Stimulated activated CD8-positive, alpha-beta memory T cell treated with anti-CD3 and anti-CD28 coated beads, Interleukin-12 subunit alpha, Interleukin-12 subunit beta, amount 100 ng/mL, for 4 hours (primary cell): ENCODE data around the gene KCNQ1OT1.

Source experiments
- DNase-seq: peaks from one replicate; pipeline ENCODE4 v3.0.0-alpha.2; 2020; ENCODE audit warnings: low read depth

Gene KCNQ1OT1

DNA sequence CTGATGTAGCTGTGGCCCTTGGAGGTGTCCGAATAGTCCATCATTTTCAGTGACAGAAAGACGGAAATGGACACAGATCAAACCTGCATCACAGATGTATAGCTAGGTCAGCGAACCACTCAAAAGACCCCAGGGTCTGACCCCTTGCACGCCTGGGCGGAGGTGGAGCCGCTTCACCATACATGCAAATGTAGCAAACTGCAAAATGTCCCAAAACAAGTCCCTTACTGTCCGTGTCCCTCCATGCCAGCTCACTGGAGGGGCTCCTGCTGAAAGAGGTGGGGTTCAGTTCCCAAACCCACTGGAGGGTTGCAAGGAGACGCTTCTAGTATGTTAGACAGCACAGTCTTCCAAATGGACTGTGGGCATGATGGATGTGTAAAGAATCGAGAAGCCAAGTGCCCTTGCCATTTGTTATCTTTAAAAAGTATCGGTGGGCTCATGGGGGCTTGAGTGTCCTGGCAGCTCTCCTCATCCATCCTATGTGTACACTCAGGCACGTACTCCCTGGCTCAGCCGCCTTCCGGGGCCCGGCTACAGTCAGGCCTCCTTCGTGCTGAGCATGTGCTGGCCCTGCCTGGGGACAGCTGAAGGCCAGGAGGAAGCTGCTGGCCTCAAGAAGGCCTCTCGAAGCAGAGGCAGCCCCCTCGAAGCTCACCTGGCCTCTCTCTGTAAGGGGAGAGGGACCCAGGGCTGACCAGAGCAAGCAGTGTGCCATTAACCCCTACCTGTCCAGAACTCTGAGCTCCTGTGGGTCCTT is 20.2 kb upstream of the KCNQ1OT1 start:
- no peak for DNase-seq

DNA sequence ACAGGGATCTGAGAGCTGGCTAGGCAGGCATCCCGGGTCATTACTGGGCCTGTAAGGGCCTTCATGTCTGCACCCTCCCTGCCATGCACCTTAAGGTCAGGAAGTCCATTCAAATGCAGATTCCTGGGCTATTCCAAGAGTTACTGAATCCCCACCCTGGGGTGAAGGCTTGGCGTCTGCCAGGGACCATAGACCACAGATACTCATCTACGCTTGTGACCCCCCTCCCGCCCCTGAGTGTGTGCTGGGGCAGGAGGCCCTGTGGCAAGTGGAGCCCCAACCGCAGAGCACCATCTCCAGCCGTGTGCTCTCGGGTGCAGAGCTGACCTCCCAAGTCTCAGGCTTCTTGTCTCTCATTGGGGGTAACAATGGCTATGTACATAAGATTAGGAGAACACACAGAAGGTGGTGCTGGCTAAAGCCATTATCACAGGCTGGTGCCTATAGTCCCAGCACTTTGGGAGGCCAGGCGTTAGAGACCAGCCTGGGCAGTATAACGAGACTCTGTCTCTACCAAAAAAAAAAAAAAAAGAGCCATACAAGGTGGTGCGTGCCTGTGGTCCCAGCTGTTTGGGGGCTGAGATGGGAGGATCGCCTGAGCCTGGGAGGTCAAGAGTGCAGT is 19.1 kb upstream of the KCNQ1OT1 start:
- no peak for DNase-seq

DNA sequence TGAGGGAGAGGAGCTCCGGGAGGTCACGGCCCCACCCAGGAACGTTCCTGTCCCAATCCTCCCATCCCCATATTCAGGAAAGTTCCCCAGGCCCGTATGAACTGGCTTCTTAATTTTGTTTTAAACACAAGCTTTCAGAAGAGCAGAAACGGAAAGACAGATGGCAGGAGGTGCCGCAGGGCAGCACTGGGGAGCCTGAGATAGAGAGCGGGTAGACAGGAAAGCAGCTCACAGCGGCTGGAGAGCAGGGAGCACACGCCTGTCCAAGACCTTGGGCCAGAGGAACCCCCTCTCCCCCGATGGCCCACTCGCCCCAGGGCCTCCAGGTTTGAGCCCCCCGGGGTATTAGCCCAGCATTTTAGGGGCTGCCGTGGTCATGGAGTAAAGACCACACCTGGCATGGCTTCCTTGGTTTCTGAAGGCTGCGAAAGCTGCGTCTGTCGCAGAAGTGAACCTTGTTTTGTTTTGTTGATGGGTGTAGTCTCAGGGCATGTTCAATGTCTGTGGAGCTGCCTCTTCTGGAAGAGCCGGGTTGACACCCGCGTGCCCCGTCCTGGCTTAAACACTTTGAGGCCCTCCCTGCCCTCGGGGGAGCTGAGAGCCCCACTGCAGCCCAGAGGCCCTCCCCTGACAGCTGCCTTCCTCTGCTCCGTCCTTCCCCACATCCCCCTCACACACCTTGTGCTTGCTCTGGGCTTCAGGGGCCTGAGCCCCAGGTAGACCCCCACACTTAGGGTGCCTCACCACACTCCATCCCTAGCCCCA is 17.9 kb upstream of the KCNQ1OT1 start:
- no peak for DNase-seq

DNA sequence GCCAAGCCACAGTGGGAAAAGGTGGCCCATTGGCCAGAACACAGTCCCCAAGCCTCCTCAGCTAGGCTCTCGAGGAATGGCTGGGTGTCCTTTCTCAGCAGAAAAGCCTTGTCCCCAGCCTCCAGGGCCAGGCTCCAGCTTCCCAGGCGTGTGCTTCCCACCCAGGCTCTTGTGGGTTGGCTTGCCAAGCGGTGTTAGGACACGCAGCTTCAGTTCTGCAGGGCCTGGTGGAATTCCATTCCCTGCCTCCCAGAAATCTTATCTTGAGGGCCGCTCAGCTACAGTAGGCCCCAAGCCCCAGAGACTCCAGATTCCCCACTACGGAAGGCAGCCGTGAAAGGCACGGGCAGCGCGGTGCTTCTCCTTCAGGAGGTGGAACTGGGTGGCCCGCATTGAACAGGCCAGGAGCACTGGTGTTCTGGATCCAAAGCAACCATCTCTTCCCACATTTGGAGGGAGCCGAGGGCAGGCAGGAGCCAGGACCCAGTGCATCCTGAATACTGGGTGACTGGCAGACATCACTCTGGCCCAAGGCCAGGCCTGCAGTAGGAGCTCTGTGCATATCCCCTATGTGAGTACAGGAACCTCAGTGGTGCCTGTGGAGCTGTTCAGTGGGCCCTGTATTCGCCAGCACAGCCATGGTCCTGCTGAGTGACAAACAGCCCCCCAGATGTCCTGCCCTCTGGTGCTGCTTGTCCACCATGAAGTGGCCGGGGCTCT is 16.7 kb upstream of the KCNQ1OT1 start:
- DNase-seq, result no peak

DNA sequence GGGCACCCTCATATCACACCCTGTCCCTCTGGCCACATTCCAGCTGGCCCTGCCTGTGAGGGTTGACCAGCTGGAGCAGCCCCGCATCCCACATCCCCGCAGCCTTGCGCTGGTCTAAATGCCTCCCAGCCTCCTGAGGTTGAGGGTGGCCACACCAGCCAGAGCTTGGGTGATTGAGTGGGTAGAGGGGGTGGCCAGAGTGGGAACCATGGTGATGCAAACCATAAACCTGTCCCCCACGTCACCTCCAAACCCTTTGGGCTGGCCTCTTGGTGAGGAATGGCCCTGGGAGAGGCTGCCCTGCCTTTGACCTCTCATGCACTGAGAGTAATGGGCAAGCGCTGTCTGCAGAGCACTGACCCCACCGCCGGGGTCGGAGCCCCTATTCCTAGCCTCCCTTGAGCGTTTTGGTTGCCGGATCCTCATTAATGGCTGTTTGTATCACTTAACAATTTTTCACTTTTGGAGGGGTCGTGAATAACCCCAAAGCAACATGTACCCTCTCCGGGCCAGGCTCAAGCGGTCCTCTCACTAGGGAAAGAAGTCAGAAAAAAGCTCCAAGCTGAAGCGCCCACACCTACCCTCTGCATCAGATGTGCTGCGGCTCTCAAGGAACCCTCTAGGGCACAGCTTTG is 16.0 kb upstream of the KCNQ1OT1 start:
- DNase-seq, result no peak

DNA sequence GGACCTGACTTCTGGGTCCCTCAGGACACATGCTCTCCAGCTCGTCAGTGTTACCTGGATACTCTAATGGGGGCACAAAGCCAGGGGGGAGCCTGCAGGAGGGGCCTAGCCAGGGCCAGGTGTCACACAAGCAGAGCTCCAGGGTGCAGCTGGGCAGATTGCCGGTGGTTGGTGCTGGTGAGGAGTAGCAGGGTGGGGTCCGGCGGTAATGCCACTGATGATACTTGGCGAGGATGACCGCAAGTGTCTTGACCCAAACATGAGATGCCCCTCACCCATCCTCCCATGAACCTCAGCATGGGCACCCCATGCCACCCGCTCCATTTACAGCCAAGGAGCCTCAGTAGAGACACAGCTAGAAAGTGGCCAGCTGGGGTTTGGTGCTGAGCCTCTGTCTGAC is 15.1 kb upstream of the KCNQ1OT1 start:
- no peak for DNase-seq

DNA sequence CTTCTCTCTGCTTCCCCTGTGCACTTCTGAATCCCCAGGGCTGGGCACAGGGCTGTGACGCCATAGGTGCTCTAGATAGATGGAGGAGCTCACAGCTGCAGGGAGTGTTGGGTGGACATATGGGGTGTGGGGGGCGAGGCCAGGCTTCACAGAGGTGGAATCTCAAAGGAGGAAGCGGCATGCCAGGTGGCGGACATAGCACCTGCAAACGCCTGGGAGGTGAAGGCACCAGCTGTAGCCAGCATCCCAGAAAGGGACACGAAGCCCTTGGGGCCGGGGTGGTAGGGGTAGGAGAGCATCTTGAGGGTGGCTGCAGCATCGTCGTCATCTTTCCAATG is 14.6 kb upstream of the KCNQ1OT1 start:
- DNase-seq, result no peak

DNA sequence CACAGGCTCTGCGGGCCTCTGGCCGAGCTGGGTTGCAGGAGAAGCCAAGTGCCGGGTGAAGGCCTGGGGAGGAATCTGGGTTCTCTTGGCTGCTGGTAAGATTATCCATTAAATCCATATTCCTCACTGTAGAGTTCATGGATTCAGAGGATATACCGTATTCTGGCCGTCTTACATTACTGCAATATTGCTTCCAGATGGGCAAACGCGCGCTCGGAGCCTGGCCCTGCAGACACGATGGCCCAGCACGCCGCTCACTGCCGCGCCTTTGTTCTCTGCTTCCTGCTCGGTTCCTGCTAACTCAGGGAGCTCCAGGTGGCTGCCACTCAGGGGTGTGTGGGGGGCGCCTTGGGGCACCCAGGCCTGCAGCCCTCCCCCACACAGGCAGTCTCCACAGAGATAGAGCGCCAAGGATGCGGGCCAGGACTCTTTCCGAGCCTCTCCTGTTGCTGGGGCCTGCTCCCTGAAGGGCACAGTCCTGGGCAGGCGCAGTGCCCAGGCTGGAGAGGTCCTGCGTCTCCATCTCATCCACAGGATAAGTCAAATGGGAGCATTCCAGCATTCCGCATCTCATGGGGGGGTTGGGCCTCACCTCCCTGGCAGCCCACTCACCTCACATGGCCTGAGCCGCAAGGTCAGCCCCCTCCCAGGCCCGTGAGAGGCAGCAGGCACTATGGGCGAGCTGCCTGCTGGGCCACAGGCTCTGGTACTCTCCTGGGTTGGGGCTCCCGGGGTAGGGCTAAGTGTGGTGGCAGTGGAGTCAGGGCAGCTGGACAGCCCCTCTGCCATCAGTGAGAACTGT is 14.1 kb upstream of the KCNQ1OT1 start:
- no peak for DNase-seq

DNA sequence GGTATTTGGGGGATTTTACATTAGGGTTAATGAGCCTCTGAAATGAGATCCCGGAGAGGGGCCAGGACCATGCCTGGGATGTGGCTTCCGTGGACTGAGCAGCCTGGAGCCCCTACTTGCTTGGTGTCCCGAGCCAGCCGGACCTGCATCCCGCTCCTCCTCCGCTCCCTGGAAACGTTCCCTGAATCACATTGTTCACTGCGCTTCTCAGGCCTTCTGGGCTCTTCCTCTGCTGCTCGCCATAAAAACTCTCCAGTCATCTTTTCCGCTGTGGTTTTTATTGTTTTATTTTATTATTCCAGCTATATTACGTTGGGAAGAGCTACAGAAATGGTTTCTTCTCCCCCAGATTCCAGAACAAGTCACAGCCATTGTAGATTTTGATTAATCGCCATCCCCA is 13.3 kb upstream of the KCNQ1OT1 start:
- DNase-seq, result no peak

DNA sequence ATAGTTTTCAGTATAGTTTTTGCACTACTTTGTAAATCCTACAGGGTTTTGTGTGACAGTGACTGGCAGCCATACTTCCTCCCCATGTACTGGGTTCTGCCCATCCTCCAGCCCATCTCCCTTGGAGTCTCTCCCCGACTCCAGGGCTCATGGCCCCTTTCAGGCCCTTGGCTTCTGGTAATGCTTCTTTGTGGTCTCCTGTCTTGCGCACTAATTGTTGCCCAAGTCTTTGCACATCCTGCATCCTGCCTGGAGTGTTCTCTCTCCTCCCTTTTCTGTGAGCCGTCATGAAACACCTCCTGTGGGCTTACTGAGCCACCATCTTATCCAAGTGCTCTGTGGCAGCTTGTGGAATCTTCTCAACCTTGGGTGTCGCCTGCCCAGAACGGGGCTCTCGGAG is 11.4 kb upstream of the KCNQ1OT1 start:
- no peak for DNase-seq

DNA sequence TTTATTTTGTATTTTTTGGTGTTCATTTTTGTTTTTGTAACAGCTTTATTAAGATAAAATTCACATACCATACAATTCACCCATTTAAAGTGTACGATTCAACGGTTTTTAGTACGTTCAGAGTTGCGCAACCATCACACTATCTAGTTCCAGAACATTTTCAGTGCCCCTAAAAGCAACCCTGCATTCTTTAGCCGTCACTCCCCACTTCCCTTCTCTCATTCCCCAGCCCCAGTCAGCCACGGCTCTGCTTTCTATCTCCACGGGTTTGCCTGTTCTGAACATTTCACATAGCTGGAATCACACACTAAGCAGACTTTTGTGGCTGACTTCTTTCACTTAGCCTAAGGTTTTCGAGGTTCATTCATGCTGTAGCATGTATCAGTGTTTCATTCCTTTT is 9.6 kb upstream of the KCNQ1OT1 start:
- no peak for DNase-seq

DNA sequence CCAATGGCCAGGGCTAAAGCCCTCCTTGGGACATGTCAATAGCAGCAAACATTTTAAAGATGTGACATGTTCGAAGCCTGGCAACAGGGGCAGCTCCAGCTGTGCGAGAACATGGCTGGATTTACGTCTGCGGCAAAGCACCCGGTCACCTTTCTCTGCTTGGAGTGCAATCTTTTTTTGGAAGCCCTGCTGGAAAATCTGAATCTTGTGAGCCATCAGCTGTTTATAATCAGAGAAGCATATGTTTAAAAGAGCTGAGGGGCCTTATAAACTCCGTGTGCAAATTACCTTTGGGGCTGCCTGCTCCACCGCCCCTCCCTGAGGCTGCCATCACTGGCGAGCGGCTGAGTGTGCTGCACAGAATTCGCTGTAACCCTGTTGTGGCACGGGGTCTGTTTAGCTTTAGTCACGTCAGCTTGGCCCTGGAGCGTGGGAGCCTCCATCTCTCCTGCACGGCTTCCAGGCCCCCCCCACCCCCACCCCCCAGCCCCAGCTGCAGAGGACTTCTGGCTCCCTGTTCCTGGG is 9.0 kb upstream of the KCNQ1OT1 start:
- DNase-seq, result no peak

DNA sequence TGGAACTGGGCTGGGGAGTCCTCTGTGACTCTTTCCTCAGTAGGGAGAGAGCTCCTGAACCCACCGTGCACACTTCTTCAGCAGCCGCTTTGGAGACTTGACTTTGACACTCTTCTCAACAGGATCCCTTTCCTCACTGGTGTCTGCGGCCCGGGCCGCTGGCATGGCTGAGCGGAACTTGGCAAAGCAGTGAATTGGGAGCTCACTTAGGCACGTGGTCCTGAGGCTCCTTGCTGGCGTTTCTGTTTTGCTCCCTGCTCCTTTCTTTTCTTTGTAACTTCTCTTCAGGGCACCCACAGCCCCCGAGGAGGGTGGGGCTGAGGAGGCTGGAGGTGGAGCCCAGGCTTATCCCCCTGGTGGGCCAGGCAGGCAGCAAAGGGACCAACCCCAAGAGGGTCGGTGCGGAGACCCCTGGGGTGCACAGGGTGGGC is 8.4 kb upstream of the KCNQ1OT1 start:
- no peak for DNase-seq

DNA sequence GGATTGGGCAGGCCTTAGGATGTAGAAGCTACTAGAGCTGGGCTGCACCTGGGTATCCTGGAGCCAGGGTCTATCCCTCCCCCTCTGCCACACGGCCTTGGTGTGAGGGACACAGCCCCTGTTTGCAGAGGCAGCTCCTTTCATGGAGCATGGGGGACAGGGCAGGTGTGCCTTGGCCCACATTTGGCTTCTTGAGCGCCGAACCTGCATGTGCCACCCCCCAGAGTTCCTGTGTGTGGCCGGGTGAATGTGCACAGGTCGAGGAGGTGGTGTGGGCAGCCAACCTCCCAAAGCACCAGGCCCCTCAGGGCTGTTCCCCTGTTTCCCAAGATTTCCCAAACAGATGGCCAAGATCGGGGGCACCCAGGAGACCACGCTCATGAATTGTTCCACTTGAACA is 7.9 kb upstream of the KCNQ1OT1 start:
- DNase-seq, result no peak

DNA sequence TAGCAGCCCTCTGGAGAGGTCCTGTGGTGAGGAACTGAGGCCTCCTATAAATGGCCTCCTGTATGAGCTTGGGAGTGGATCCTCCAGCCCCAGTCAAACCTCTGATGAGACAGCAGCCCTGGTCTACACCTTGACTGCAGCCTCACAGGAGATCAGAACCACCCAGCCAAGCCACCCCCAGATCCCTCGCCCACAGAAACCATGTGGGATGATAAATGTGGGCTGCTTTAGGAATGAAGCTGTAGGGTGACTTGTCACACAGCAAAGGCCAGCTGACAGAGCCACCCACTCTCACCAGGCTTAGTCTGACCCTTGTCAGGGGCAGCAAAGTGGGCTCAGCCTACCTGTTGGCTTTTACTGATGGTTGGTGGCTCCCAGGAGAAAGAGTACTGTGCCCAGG is 6.5 kb upstream of the KCNQ1OT1 start:
- no peak for DNase-seq

DNA sequence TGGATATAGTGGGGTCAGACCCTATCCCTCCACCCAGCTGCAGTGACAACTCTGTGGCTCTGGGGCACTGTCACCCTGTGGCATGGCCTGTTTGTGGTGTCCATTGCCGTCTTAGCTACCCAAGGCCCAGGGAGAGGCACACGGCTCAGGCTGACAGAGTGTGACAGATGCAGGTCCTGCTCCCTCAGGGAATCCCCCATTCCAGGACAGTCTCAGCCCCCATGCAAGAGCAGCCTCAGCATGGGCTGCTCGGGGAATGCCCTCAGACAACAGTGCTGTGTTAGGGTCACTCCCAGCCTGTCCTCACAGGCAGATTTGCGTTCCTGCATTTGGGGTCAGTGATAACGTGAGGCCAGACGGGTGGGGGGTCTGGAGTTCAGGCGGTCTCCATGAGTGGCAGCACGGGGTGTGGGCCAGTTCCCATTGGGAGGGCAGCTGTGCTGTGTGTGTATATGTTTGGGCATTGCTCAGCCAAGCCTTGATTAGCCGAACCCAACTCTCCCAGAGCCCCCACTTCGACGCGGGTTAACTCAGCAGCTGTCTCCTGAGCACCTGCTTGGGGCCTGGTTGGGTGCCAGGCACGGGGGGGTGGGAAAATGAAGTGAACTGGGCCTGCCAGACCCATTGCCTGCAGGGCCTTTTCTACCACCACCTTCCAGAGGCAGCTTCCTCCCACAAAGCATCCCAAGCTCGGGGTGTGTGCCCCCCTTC is 5.3 kb upstream of the KCNQ1OT1 start:
- no peak for DNase-seq

DNA sequence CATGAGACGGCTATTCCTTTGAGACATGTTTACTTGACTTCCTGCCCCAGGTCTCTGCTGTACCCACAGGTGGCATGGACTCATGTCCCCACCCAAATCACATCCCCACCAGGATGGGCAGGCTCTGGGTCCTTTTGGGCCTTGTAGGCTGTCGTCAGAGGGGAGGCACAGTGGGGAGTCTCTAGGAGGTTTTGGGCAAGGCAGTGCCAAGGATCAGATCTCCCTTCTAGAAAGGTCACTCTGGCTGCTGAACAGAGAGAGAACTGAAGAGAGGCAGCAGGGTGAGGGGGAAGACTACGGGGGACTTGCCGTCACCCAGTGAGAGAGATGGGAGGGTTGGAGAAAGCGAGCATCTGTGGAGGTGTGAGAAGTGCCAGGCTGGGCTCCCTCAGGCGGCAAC is 4.6 kb upstream of the KCNQ1OT1 start:
- no peak for DNase-seq

DNA sequence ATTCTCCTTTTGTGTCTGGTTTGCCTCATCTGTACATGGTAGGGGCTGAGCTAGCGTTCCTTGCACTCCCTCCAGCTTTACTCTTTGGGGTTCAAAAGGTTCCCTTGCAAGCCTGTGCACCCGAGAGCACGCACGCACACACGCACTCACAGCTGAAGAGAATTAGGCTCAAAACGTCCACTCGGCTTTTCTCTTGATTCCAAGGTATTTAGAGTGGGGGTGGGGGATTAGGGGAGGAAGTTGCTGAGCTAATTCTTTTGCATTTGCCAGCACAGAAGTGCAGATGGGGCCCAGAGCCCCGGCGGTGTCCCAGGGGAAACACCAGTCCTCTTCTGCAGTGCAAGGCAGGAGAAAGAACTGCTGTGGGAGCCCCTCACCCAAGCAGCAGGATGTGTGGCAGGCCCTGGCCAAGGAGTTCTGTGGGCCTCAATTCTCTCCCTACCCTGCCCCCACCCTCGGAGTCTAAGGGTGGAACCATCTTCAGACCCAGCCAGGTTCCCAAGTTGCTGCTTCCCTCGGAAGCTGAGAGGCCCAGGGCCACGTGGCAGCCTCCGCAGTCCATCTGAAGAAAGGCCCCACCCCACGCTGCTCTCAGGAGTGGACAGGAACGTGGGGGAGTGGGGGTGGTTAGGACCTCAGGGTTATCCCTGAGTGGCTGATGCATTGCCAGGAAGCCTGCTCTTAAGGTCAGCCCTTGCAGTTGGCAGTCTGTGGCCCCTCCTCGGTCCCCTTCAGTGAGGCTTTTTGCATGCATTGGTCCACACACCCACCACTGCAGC is 3.8 kb upstream of the KCNQ1OT1 start:
- no peak for DNase-seq

DNA sequence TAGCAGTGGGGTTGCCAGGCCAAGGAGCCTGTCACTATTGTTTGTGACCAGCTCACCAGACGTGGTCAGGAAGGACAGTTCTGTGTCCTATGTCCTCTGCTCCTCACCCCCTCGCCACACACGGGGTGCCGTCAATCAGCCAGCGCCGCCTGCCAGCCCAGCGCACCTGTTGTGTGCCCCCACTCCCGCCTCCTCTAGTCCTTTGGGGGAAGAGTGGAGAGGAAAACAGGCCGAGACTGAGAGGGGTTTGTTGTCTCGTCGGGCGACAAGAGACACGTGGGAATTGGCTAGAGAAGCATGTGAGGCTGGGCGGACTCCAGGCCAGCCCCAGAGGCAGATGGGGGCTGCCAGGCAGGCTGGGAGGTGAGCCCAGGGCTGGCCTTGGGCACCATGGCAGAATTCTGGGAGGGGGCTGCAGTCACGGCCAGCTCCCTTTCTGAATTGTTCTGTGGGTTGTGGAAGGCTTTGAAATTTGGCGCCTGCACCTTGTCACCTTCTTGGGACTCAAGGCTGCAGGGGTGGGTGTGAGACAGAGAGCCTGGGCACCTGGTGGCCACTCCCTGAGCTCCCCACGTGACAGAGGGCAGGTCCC is 3.1 kb upstream of the KCNQ1OT1 start:
- no peak for DNase-seq
